Neuronal stem cell (in vitro differentiated cells): ENCODE measurements around the gene WFDC1. TPM values are rescaled to one million over a fixed set of nuclear protein-coding genes. Genes with fewer than 3 reads are reported as not detected.
A peak's percentile ranks its signal among the peaks of the same experiment; 100 is the strongest.

Experiments
- DNase-seq: peaks from one replicate; pipeline ENCODE4 v3.0.0-alpha.2; 2013; ENCODE audit warnings: low spot score
- H2AFZ ChIP-seq: one replicate; pipeline ENCODE4 v1.6.1; 2013; ENCODE audit warnings: mild to moderate bottlenecking, low read length, inconsistent platforms
- H2AK5ac ChIP-seq: 2 replicates; pipeline ENCODE4 v1.6.1; 2013; ENCODE audit warnings: low read depth, mild to moderate bottlenecking, inconsistent platforms, low read length, moderate library complexity, mixed read lengths
- H2BK120ac ChIP-seq: 2 replicates; pipeline ENCODE4 v1.6.1; 2013; ENCODE audit warnings: low read depth, mild to moderate bottlenecking, inconsistent platforms, low read length, moderate library complexity, mixed read lengths
- H2BK12ac ChIP-seq: one replicate; pipeline ENCODE4 v1.6.1; 2013; ENCODE audit warnings: low read length, inconsistent platforms
- H2BK15ac ChIP-seq: 2 replicates; pipeline ENCODE4 v1.6.1; 2013; ENCODE audit warnings: mild to moderate bottlenecking, low read length, inconsistent platforms, mixed read lengths
- H2BK5ac ChIP-seq: one replicate; pipeline ENCODE4 v1.6.1; 2013; ENCODE audit warnings: inconsistent platforms, mild to moderate bottlenecking, low read length, moderate library complexity
- H3K14ac ChIP-seq: one replicate; pipeline ENCODE4 v1.6.1; 2013; ENCODE audit warnings: low read length, inconsistent platforms
- H3K18ac ChIP-seq: 2 replicates; pipeline ENCODE4 v1.6.1; 2013; ENCODE audit warnings: low read length, inconsistent platforms
- H3K23ac ChIP-seq: 2 replicates; pipeline ENCODE4 v1.6.1; 2013; ENCODE audit warnings: low read depth, mild to moderate bottlenecking, mixed read lengths, low read length, inconsistent platforms; ENCODE audit not compliant: poor library complexity
- H3K27ac ChIP-seq: replicated peaks from 3 replicates; pipeline ENCODE4 v1.5.1; 2013; ENCODE audit warnings: low read length, inconsistent platforms
- H3K27me3 ChIP-seq, 3 experiments: 2 replicates each; pipeline ENCODE4 v1.6.1; 2013; ENCODE audit warnings: low read length in 3 of 3, mild to moderate bottlenecking in 2 of 3, inconsistent platforms in 1 of 3, low read depth in 1 of 3, mixed read lengths in 1 of 3, moderate library complexity in 1 of 3; ENCODE audit not compliant: control insufficient read depth in 3 of 3, insufficient read depth in 3 of 3
- H3K36me3 ChIP-seq, 2 donors: replicated peaks in 1 of 2; 2 replicates each; pipeline ENCODE4 v1.6.1; 2013; ENCODE audit warnings: low read length in 2 of 2; ENCODE audit not compliant: control insufficient read depth in 2 of 2, insufficient read depth in 2 of 2
- H3K4ac ChIP-seq: 2 replicates; pipeline ENCODE4 v1.6.1; 2013; ENCODE audit warnings: inconsistent platforms, mild to moderate bottlenecking, low read length, moderate library complexity
- H3K4me1 ChIP-seq, 2 donors: 1 replicate in 1 of 2; 2 replicates in 1 of 2; pipeline ENCODE4 v1.6.1; 2013; ENCODE audit warnings: low read length in 2 of 2, low read depth in 1 of 2; ENCODE audit not compliant: control insufficient read depth in 2 of 2, insufficient read depth in 1 of 2
- H3K4me2 ChIP-seq: one replicate; pipeline ENCODE4 v1.6.1; 2013; ENCODE audit warnings: mild to moderate bottlenecking, low read length, inconsistent platforms; ENCODE audit not compliant: insufficient read depth, poor library complexity, severe bottlenecking
- H3K4me3 ChIP-seq, 2 donors: 2 replicates each; pipeline ENCODE4 v1.5.1; 2013; ENCODE audit warnings: low read length in 2 of 2, mild to moderate bottlenecking in 2 of 2, inconsistent platforms in 1 of 2, moderate library complexity in 1 of 2
- H3K79me1 ChIP-seq: one replicate; pipeline ENCODE4 v1.6.1; 2013; ENCODE audit warnings: low read depth, mild to moderate bottlenecking, inconsistent platforms, low read length, moderate library complexity
- H3K9ac ChIP-seq: one replicate; pipeline ENCODE4 v1.6.1; 2013; ENCODE audit warnings: mild to moderate bottlenecking, low read depth, low read length, inconsistent platforms; ENCODE audit not compliant: poor library complexity
- H3K9me3 ChIP-seq, 2 donors: replicated peaks in 1 of 2; 2 replicates each; pipeline versions ENCODE3 to v1.6.1; 2013; ENCODE audit warnings: low read length in 2 of 2, mild to moderate bottlenecking in 2 of 2, inconsistent platforms in 1 of 2, low read depth in 1 of 2, mixed read lengths in 1 of 2, moderate library complexity in 1 of 2; ENCODE audit not compliant: control insufficient read depth in 2 of 2, insufficient read depth in 1 of 2
- H4K8ac ChIP-seq: one replicate; pipeline ENCODE4 v1.6.1; 2013; ENCODE audit warnings: low read depth, mild to moderate bottlenecking, inconsistent platforms, low read length, moderate library complexity
- H4K91ac ChIP-seq: one replicate; pipeline ENCODE4 v1.6.1; 2013; ENCODE audit warnings: low read length, low read depth, mild to moderate bottlenecking, inconsistent platforms; ENCODE audit not compliant: poor library complexity
- WGBS, 2 donors: extraction: QIAGEN DNeasy Blood & Tissue Kit; methylation state at CpG; one replicate each; pipeline ENCODE4 v1.1.7; 2013; ENCODE audit warnings: missing lambda C conversion rate in 2 of 2, mixed read lengths in 1 of 2; ENCODE audit not compliant: insufficient read length in 2 of 2, insufficient replicate concordance in 1 of 2; ENCODE audit errors: extremely low coverage in 2 of 2; 5-methylcytosine and 5-hydroxymethylcytosine counted together
- polyA plus RNA-seq, 2 experiments: library from polyadenylated mRNA; stranded (reverse); fragments of 200-250 nt; gene quantifications; one replicate each; pipeline ENCODE4 v1.2.3, GENCODE V29; 2013

WFDC1 gene, protein sequence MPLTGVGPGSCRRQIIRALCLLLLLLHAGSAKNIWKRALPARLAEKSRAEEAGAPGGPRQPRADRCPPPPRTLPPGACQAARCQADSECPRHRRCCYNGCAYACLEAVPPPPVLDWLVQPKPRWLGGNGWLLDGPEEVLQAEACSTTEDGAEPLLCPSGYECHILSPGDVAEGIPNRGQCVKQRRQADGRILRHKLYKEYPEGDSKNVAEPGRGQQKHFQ
- polyA plus RNA-seq (2013, experiment 1 of 2): 0.13 TPM
- 0.14 TPM for polyA plus RNA-seq (2013, experiment 2 of 2)

DNA sequence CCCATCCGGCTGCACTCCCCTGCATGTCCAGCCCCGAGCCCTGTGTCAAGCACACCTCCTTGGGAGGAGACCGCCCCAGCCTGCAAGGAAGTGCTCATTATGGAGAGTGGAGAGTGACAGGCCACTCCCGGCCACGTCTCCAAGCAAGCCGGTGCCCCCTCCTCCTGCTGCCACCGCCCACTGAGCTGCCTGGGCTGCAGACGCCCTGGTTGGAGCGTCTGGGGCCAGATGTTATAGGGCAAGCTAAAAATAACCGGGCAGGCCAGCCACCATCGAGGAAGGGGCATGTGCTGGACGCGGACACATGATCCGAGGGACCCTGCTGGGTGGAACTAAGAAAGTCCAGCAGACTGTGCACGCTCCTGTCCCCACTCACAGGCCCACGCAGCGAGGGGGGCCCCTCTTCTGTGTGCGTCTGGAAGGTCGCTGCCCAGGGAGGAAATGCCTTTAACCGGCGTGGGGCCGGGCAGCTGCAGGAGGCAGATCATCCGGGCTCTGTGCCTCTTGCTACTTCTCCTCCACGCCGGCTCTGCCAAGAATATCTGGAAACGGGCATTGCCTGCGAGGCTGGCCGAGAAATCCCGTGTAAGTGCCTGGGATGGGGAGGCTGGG, at the start of gene WFDC1:
Gene WFDC1 (plus strand): TSS at position 348 of the 612 bp plus-strand sequence. CDS start 94 bp downstream, at position 442.
- DNase-seq: no peak
- peaks cover 8 to 25% of the 10 kb centered on the region in 2 donors for H3K4me1 ChIP-seq

DNA sequence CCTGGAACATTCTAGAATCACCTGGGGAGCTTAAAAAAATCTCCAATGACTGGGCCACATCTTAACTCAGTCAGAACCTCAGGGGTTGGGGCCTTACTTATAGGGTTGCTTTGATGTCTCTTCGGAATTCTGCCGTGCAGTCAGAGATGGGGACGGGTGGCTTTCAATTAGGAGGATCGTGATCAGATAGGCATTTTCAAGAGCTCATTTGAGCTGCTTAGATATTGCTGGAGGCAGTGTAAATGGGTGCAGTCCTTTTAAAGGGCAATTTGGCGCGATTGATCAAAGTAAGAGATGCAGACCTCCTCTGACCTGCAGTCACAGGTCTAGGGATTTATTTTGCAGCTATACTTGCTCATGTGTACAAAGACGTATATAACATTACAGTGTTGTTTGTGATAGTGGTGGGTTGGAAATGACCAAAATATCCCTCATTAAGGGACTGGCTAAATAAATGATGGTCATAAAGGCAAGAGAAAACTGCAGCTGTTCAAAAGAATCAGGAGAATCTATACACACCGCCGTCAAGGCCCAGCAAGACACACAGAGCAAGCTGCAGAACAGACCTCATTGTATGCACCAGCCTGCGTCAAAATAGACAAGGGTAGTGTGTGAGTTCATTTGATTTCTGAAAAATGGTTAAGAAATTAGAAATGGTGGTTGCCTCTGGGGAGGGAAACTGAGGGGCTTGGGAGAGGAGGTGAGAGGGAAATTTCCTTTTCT, 48.6 kb upstream of the WFDC1 start:
- WGBS, 2 donors: no CpG with 5 or more reads among the region's 10 CpGs

More for the DNA sequence above, at the start of gene WFDC1:
- no peak within 1 kb of the TSS for H2AK5ac ChIP-seq
- peak within 1 kb of the TSS; percentile 90 for H2BK15ac ChIP-seq
- H2BK120ac ChIP-seq: no peak within 1 kb of the TSS
- WGBS, 2 donors: no CpG with 5 or more reads among the region's 29 CpGs
- no peaks in the 10 kb centered on the region for H3K36me3 ChIP-seq
- H3K23ac ChIP-seq: peak within 1 kb of the TSS; percentile 56
- peak within 1 kb of the TSS; percentile 89 for H3K18ac ChIP-seq
- H3K9me3 ChIP-seq: no peaks in the 10 kb centered on the region
- peak within 1 kb of the TSS; percentile 33 for H3K9ac ChIP-seq
- peak within 1 kb of the TSS; percentile 22 for H3K4me2 ChIP-seq
- H2BK5ac ChIP-seq: no peak within 1 kb of the TSS
- no peak within 1 kb of the TSS for H4K8ac ChIP-seq
- no peak within 1 kb of the TSS for H3K14ac ChIP-seq
- no peak within 1 kb of the TSS for H3K4ac ChIP-seq
- no peaks in the 10 kb centered on the region for H3K79me1 ChIP-seq
- H3K4me3 ChIP-seq: no peak within 1 kb of the TSS
- H2AFZ ChIP-seq: peak within 1 kb of the TSS; percentile 86
- H3K27me3 ChIP-seq: peaks cover 0 to 46% (median 0%) of the 10 kb centered on the region in 3 experiments
- peak within 1 kb of the TSS; percentile 75 for H2BK12ac ChIP-seq
- no peak within 1 kb of the TSS for H3K27ac ChIP-seq
- no peak within 1 kb of the TSS for H4K91ac ChIP-seq

DNA sequence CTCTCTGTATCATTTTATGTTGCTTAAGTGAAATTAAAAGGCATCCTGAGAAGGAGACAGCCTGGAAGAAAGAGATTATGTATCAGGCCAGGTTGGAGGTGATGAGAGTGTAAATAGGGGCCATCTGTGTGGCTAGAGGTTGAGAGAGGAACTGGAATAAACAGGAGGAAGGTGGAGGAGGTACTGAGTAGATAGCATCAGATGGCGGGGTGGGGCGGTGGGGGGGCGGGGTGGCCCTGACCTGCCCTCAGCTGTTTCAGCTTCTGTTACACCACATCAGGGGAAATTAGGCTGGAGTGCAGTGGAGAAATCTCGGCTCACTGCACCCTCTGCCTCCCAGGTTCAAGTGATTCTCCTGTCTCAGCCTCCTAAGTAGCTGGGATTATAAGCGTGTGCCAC, 48.0 kb upstream of the WFDC1 start:
- H4K8ac ChIP-seq: no peak overlapping the region
- no peak overlapping the region for H2AK5ac ChIP-seq
- H2BK5ac ChIP-seq: no peak overlapping the region
- peaks cover 0 to 26% (median 1%) of the 10 kb centered on the region in 3 experiments for H3K27me3 ChIP-seq
- no peak overlapping the region for H2BK15ac ChIP-seq
- H3K23ac ChIP-seq: no peak overlapping the region
- H3K4me1 ChIP-seq: peaks cover 0 to under 1% of the 10 kb centered on the region in 2 donors
- H2BK12ac ChIP-seq: no peak overlapping the region
- no peak for DNase-seq
- H3K4ac ChIP-seq: no peak overlapping the region
- H2BK120ac ChIP-seq: no peak overlapping the region
- H3K4me2 ChIP-seq: no peak overlapping the region
- no CpG with 5 or more reads among the region's 5 CpGs for WGBS, 2 donors
- no peak overlapping the region for H3K18ac ChIP-seq
- no peak overlapping the region for H3K9ac ChIP-seq
- peaks cover 2% of the 10 kb centered on the region in 2 donors for H3K9me3 ChIP-seq
- no peak overlapping the region for H3K27ac ChIP-seq
- no peak overlapping the region for H3K14ac ChIP-seq
- no peak overlapping the region for H3K4me3 ChIP-seq
- H3K79me1 ChIP-seq: no peaks in the 10 kb centered on the region
- no peak overlapping the region for H2AFZ ChIP-seq
- H3K36me3 ChIP-seq: peaks cover 0 to 2% of the 10 kb centered on the region in 2 donors
- H4K91ac ChIP-seq: no peak overlapping the region

More for the DNA sequence above, 48.6 kb upstream of the WFDC1 start:
- H2BK5ac ChIP-seq: no peak overlapping the region
- H3K79me1 ChIP-seq: no peaks in the 10 kb centered on the region
- H3K36me3 ChIP-seq: peaks cover 0 to 2% of the 10 kb centered on the region in 2 donors
- no peak overlapping the region for H3K14ac ChIP-seq
- no peak overlapping the region for H3K23ac ChIP-seq
- H2BK120ac ChIP-seq: no peak overlapping the region
- peaks cover 0 to 26% (median 1%) of the 10 kb centered on the region in 3 experiments for H3K27me3 ChIP-seq
- H3K4ac ChIP-seq: no peak overlapping the region
- H2AFZ ChIP-seq: no peak overlapping the region
- H2BK15ac ChIP-seq: no peak overlapping the region
- H3K27ac ChIP-seq: no peak overlapping the region
- H3K9me3 ChIP-seq: peaks cover 2% of the 10 kb centered on the region in 2 donors
- no peaks in the 10 kb centered on the region for H3K4me1 ChIP-seq
- H3K4me3 ChIP-seq: no peak overlapping the region
- H3K18ac ChIP-seq: no peak overlapping the region
- no peak overlapping the region for H4K91ac ChIP-seq
- H2BK12ac ChIP-seq: no peak overlapping the region
- H3K9ac ChIP-seq: no peak overlapping the region
- no peak overlapping the region for H2AK5ac ChIP-seq
- no peak for DNase-seq
- no peak overlapping the region for H3K4me2 ChIP-seq
- H4K8ac ChIP-seq: no peak overlapping the region

DNA sequence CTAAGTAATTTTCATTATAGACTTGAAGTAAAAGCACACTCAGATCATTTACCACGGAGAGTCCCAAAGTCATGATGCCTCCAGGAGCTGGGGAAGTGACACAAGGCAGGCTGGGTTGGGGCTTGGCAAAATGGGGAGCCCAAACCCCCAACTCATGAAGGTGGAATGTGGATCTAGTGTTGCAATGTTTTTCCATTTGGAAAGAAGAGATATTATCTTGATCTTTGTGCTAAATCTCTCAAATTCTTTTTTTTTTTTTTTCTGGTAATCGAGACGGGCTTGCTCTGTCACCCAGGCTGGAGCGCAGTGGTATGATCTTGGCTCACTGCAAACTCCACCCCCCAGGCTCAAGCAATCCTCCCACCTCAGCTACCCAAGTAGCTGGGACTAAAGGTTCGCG, 47.3 kb upstream of the WFDC1 start:
- no peak overlapping the region for H2BK12ac ChIP-seq
- H3K4me3 ChIP-seq: no peak overlapping the region
- no peak overlapping the region for H2BK15ac ChIP-seq
- no peak overlapping the region for H3K14ac ChIP-seq
- H3K4me1 ChIP-seq: peaks cover 0 to 6% of the 10 kb centered on the region in 2 donors
- H3K27ac ChIP-seq: no peak overlapping the region
- WGBS, 2 donors: no CpG with 5 or more reads among the region's 6 CpGs
- DNase-seq: no peak
- H3K4ac ChIP-seq: no peak overlapping the region
- no peak overlapping the region for H2AFZ ChIP-seq
- H2BK5ac ChIP-seq: no peak overlapping the region
- H4K91ac ChIP-seq: no peak overlapping the region
- no peak overlapping the region for H3K23ac ChIP-seq
- no peak overlapping the region for H3K4me2 ChIP-seq
- H2BK120ac ChIP-seq: no peak overlapping the region
- no peak overlapping the region for H2AK5ac ChIP-seq
- no peak overlapping the region for H3K9ac ChIP-seq
- peaks cover 0 to 2% of the 10 kb centered on the region in 2 donors for H3K36me3 ChIP-seq
- H3K27me3 ChIP-seq: peaks cover 0 to 26% (median 1%) of the 10 kb centered on the region in 3 experiments
- no peak overlapping the region for H4K8ac ChIP-seq
- no peak overlapping the region for H3K18ac ChIP-seq
- H3K79me1 ChIP-seq: no peaks in the 10 kb centered on the region
- H3K9me3 ChIP-seq: peaks cover 2% of the 10 kb centered on the region in 2 donors
